Stimulated activated CD4-positive, alpha-beta T cell treated with anti-CD3 and anti-CD28 coated beads, Interleukin-2, amount 100 ng/mL, for 24 hours (primary cell): Measurements from ENCODE around the gene BABAM1.
A peak's percentile ranks its signal among the peaks of the same experiment; 100 is the strongest.

Source experiments
- DNase-seq, 2 donors: peaks; one replicate each; pipeline ENCODE4 v3.0.0-alpha.2; 2020

BABAM1 gene

DNA sequence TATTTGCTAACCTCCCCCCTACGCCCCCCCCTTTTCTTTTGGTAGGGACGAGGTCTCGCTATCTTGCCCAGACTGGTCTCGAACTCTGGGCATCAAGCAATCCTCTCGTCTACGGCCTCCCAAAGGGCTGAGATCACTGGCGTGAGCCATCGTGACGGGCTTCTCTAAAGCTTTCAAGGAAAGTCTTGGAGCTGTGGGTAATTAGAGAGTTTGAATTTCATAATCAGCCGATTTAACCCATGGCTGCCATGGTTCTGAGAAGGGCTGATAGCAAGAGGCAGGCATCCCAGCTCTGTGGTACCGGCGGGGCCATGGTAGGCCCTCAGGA is 36.7 kb downstream of the BABAM1 start:
- no peak for DNase-seq

- no peak for DNase-seq
These were observed 37.4 kb downstream of the BABAM1 start for GRCh38 chr19:17304386-17305215.

- DNase-seq = no peak
These were observed 37.9 kb downstream of the BABAM1 start for GRCh38 chr19:17305216-17305516.

DNA sequence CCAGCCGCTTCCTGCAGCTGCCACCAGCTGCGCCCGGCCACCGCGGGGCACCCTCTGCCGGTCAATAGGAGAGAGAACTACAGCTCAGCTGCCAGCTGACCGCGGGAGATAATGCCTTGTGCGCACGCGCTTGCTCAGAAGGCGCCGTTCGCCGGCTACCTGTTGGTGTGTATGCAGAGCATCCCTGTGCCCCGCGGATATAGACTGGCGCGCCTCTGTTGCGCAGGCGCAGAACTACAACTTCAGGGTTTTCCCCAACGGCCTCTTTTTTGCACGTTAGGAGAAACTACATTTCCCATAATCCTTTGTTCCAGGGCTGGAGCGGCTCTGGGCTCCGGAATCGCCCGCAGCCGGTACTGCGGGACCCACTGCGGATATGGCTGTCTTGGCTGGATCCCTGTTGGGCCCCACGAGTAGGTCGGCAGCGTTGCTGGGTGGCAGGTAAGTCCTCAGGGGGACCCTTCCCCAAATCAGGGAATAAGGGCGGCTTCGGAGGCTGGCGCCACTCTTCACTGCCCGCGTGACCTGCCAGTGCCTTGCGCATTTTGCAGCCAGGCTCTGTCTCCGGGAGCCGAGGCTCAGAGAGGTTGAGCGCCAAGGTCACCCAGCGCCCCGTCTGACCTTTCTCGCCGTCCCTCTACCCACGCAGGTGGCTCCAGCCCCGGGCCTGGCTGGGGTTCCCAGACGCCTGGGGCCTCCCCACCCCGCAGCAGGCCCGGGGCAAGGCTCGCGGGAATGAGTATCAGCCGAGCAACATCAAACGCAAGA is 38.5 kb downstream of the BABAM1 start, which contains the start of gene MRPL34:
Gene MRPL34, plus strand, starts transcription at position 356 of the 768 bp plus-strand sequence. Its CDS starts 21 bp downstream, at position 377.
- DNase-seq = peak; percentile 93 to 96

- DNase-seq = no peak
These were observed 39.1 kb downstream of the BABAM1 start for GRCh38 chr19:17306285-17306714.

DNA sequence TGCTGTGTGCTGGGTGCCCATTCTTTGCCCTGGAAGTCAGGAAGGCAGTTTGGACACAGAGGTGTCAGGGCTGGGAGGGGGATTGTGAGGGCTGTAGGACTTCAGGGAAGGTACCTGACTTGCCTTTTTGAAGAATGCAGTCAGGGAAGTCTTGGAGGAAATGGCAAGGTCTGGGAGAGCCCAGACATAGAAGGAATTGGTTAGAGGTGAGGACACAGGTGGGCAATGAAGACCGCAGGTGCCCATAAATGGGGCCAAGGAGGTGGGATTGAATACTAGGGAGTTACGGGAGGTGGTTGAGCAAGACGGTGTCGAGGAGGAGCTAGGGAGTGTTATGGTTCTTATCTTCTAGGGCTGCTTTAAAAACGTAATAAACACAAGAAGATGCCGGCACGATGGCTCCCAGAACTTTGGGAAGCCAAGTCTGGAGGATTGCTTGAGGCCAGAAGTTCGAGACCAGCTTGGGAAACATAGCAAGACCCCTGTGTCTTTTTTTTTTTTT is 40.7 kb downstream of the BABAM1 start:
- no peak for DNase-seq

GRCh38 chr19:17309198-17309964 is 42.1 kb downstream of the BABAM1 start, which contains the start of gene DDA1:
DDA1 (plus strand) TSS chr19:17309563; CDS start chr19:17309655, 92 bp downstream.
- DNase-seq = peak; percentile 98 to 99

DNA sequence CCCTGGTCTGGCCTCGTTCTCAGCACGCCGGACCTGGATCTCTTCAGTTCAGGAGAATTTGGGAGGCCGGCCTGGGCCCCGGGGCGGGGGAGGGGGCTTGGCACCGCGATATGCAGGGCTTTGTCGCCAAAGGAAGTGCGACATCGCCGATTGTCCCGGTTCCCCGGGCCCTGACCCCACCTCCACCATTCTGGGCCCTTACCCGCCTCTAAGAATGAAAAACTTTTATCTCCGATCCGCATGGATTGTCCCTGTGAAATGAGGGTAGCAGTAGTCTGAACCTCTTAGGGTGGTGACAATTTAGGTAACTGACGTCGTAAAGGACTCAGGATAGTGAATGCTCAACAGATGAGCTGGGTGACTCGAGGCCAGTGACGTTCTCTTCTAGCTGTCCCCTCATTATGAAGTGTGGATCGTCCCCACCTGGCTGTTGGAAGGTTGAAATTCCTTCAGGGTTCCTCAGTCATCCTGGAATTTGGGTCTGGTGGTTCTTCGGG is 42.8 kb downstream of the BABAM1 start:
- peak; percentile 33 to 39 for DNase-seq

GRCh38 chr19:17311455-17312188 is 44.4 kb downstream of the BABAM1 start:
- no peak for DNase-seq

- DNase-seq = no peak
These were observed 45.2 kb downstream of the BABAM1 start for GRCh38 chr19:17312189-17313113.

DNA sequence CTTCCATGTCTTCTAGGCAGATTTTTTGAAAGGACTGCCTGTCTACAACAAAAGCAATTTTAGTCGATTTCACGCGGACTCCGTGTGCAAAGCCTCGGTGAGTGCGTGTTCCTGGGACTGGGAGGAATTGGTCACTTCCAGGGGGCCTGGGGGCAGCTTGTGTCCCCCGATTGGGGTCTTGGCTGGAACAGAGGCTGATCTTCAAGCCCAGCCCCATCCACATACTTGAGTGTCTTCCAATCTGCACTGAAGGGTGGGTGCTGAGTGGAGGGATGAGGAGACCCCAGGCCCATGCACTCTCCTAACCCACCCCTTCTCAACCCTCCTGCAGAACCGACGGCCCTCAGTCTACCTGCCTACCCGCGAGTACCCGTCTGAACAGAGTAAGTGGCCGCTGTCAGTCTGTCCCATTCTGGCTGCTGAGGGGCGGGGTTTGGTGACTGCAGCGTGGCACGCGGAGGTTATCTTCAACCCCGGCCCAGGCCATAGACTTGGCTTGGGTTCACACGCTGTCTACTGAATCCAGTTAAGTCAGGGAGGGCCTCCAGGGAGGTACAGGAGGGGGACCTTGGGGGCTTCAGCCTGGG is 46.9 kb downstream of the BABAM1 start:
- DNase-seq = no peak

- DNase-seq = no peak
These were observed 51.7 kb downstream of the BABAM1 start for GRCh38 chr19:17318966-17319365.

DNA sequence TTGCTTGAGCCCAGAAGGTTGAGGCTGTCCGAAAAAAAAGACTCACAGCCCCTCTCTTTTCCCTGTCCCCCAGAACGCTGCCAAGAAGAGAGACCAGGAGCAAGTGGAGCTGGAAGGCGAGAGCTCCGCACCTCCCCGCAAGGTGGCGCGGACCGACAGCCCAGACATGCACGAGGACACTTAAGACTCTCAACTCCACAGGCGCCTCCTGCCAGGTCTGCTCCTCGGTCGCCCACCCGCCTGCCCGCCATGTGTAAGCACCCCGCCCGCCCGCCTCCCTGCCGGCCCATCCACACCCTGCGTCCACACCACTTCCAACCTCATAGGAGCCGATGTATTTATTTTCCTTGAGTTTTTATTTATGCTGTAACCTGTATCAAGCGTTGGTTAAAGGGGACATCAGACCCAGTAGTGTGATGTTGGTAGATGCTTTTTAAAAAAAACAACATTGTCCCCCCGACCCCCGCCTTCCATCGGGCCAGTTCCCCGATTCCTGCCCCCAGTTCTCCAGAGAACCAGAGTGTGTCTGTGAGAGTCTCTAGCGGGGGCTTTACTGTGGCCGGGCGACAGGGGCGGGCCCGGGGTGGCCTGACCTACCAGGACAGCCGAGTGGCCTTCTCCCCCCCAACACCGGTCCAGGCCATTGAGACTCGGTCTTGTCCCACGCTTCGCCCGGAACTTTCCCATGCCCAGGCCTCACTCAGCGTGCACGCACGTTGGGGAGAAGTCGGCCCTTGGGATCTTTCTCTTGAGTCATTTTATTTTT is 52.4 kb downstream of the BABAM1 start:
- DNase-seq = no peak

DNA sequence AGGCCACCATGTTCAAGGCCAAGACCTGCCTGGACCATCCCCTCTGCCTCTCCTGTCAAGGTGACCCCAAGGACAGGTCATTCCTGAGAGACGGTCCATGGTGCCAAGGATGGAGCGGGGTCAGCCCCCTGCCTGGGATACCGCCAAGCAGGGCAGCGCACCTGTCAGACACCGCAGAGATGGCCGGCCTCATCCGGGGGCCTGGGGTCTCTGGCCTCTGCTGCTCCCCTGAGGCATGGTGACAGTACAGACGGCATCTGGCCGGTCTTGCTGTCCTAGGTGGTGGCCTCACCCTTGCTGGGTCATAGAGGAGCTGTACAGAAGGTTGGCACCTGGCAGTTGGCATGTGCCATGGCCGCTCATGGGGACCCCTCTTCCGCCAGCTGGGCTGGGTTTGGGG is 53.2 kb downstream of the BABAM1 start:
- no peak for DNase-seq

GRCh38 chr19:17321655-17322489 is 54.6 kb downstream of the BABAM1 start:
- DNase-seq = no peak

DNA sequence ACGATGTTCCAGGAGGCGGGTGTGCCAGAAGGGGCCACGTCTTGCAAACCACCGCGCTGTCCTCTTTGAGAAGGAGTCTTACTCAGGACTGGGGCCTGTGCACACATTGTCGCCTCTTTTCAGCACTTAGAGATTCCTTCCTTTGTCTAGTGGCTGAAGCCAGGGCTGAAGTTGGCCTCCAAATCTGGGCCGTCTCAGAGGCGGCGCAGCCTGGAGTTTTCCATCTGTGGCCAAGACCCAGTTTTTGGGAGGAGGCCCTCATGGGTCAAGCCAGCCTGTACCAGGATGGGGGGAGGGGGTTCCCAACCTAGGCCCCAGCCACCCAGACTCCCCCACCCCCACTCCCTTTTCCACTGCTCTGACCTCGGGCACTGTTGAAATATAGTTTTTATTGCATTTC is 55.6 kb downstream of the BABAM1 start:
- DNase-seq = no peak

DNA sequence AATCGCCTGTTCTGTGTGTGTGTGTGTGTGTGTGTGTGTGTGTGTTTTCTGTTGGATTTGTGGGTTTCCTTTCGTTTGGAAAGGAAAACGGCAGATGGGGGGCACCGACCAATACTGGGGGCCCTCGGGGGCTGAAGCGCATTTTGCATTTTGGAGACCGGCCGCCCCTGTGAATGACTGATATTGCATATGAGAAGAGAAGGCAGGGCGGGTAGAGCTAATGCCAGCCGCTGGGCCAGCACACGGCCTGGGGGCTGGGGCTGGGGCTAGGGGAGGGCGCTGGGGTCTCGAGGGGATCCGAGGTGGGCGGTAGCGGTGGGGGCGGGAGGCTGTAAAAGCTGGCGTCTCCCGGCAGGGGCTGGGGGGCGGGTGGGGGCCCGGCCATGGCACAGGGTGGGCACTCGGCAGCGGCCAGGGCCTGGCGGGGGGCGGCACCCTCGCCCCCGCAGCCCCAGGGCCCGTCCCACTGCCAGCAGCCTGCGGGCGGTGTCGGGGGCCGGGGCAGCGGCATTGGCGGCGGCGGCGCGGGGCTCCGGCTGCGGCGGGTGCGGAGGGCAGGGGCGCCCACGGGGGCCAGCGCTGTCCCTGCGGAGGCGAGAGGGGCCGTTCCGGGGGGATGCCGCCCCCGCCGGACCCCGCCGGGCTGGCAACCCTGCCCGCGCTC is 56.2 kb downstream of the BABAM1 start:
- no peak for DNase-seq

DNA sequence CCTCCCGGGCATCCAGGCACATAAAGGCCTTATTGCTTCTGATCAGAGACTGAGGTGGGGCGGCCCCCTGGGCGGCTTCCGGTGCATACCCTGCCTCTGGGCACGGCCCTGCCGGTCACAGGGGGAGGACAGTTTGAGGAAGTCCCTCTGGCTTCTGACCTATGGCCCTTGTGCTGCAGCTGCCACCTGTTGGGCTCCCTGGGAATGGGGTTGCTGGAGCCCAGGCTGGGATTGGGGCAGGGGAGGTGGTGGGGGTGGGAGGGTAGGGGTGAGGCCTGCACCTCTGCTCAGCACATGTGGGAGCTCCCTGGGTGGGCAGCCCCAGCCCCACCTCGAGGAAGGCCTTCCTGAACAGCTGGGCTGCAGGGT is 56.7 kb downstream of the BABAM1 start:
- no peak for DNase-seq
